ENCODE data around the gene PCDH9.
"Not testable (repeated sequence)": the region's sequence is repeated elsewhere in the genome, so short reads cannot be mapped to it uniquely, and the experiment has no call there.

The PCDH9 gene

DNA sequence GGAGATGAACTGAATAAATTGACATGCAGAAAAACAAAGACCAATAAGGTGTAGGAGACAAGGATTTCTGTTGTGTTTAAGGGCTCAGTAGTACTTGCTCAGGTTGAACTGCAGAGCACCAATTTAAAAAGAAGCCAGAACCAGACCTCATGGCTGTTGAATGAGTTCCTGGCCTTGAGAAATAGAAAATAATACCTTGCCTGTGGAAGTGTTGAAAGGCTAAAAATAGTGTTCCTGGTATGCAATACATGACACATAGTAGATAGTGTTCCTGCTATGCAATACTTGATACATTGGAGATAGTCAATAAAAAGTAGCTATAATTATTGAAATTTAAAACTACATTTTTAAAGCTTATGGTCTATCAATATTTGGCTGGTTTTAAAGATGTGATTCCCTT is 595.8 kb downstream of the PCDH9 start:
- no peak for DNase-seq

DNA sequence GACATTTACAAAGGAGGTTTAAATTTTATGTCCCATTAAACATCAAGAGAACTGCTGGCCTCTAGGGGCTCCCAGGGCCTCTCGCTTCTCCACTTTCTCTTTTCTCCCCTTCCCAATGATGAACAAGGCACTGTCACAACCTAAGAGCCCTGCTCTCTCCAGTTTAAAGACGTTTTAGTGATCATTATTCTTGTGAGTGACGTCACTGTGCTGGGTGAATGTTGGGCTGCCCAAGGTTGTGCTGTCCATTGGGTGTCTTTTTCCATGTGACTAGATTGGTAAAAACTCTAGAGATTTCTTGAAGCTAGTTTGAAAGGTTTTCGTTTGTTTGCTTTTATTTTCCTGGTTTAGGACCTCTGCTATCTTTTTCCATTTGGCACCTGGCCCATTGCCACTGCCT is 602.6 kb downstream of the PCDH9 start:
- no peak for DNase-seq

DNA sequence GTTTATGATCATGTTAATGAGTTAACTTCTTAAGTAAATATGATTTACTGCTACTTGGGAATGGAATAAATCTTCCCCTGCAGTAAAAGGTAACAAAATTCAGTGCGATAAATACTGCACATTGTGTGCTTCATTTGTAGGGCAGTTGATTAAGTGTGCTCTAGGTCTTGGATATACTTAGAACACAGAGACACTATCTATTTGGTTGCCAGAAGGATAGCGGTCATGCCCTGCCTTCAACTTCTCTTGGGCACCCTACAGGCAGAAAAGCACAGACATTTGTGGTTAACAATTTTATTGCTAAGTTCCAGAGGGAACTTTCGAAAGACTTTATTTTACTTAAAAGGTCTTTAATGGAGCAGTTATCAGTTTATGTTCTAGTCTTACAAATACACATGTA is 605.8 kb downstream of the PCDH9 start:
- DNase-seq = no peak

DNA sequence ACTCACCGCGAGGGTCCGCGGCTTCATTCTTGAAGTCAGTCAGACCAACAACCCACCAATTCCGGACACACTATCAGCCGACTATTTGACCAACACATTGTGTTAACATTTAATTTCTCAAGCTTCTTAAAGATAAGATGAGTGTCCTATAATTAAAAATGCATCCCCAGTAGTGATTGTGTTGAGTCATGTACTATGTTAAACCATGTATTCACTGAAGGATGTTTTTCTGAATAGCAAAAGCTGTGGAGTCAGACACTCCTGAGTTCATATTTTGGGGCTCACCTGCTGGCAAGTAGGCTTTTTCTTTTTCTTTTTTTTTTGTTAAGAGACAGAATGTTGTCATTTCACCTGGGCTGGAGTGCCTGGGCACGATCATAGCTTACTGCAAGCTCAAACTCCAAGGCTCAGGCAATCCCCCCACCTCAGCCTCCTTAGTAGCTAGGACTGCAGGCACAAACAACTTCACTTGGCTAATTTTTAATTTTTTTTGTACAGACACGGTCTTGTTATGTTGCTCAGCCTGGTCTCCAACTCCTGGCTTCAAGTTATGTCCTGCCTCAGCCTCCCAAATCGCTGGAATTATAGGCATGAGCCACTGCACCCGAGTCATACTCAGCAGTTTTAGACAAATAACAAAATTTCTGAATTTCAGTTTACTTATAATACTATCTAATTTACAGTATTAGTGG is 606.9 kb downstream of the PCDH9 start:
- no peak for DNase-seq

DNA sequence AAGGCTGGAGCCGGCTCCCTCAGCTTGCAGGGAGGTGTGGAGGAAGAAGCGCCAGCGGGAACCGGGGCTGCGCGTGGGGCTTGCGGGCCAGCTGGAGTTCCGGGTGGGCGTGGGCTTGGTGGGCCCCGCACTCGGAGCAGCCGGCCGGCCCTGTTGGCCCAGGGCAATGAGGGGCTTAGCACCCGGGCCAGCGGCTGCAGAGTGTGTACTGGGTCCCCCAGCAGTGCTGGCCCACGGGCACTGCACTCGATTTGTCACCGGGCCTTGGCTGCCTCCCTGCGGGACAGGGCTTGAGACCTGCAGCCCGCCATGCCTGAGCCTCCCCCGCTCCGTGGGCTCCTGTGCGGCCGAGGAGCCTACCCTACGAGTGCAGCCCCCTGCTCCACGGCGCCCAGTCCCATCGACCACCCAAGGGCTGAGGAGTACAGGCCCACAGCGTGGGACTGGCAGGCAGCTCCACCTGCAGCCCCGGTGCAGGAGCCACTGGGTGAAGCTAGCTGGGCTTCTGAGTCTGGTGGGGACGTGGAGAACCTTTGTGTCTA is 608.2 kb downstream of the PCDH9 start:
- DNase-seq = not testable (repeated sequence)

DNA sequence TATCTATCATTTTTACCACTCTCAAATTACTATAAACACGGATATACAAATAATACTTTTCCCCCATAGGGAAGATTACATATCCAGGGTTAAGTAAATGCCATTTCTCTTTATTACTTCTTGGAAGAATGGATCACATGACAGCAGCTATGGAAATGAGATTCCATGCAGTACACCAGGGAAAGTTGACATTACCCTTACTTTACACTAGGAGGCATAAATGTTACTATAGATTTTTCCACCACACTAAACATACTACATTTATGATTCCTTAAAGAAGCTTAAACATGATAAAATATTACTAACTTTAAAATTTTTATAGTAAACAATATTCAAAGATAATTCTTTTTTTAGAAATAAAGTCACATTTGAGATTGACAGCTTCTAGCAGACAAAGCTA is 611.4 kb downstream of the PCDH9 start:
- no peak for DNase-seq

DNA sequence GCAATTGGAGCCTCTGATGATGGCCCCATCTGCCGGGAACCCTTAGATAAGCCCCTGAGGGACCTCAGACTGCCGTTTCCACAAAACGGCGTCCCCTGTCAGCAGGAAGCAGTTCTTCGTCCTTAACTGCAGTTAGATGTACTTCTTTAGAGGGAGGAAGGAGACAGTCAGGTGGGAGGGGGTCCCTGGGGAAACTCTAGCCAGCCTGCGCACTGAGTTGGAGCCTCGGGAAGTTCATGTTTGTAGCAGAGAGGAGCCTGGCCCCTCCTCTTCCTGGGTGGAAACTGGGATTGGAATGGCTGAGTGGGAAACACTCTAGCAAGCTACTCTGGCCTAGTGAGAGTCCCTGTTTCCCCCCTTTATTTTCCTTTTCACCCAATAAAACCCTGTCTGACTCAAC is 612.4 kb downstream of the PCDH9 start:
- no peak for DNase-seq

DNA sequence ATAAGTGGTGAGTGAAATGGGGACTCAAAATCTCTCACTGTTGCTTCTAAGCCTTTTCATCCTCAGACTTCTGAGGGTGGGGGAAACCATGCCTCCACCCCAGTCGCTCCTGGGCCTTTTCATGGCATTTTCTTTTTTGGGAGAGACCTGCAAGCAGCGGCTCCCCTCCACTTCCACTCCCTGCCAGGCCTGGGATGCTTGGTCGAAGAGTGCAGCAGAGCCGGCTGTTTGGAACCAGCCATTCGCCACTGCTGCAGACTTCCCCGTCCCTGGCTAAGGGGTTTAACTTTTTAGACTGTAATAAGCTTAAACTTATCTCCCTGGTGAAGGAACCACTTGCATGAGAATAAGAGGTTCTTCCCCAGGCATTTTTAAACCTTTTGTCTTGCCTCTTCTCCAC is 617.2 kb downstream of the PCDH9 start:
- no peak for DNase-seq

DNA sequence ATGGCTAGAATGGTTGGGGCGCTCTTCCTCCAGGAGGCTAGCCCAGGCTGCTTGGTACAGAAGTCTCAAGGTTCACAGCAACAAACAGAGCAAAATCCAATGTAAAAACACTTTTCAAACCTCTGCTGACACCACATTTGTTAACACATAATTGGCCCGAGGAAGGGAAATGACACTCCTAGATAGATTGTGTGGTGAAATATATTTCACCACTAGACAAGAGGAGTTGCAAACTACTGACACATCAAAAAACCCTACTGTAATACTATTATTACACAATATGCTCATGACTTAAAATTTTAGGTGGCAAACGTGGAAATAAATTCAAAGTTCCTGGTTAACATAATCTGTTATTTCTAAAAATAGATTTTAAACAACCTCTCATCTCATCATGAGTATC is 643.6 kb downstream of the PCDH9 start:
- no peak for DNase-seq

DNA sequence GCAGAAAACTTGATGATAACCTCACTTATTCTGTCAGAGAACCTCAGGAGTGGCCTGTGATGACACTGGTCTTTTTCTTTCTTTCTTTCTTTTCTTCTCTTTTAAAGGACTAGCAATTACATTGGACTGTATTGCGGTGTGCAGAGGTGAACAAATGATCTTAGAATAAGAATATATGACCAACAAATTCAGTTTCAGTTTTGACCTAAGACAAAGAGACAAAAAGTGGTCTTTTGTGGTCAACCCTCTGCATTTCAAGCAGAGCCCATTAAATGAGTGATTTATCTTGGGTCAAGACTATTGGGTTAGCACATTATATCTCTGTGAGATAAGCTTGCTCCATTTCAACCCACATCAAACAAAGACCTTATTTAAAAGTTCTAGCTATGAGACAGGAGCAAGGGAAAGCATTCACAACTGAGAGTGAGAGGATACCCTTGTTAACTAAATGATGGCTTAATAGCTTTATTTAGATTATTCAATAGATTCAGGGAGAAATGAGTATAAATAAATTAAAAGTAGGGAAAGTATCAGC is 644.4 kb downstream of the PCDH9 start:
- no peak for DNase-seq

DNA sequence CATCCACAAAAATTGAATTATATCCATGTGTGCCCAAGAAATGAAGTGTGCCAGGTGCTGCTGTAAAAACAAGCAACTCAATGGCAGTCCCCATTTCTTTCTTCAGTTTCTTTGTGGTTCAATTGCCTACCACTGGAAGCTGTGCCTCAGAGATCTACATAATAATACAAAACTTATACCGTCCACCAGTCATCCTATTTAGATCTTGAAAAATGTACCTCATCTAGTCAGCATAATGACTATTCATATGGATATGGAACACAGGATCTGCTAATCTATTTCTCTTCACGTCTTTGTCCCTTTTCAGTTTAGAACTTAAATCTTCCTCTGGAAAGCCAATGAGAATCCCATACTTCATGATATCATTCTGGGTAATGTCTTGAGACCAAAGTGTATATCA is 648.5 kb downstream of the PCDH9 start:
- no peak for DNase-seq

DNA sequence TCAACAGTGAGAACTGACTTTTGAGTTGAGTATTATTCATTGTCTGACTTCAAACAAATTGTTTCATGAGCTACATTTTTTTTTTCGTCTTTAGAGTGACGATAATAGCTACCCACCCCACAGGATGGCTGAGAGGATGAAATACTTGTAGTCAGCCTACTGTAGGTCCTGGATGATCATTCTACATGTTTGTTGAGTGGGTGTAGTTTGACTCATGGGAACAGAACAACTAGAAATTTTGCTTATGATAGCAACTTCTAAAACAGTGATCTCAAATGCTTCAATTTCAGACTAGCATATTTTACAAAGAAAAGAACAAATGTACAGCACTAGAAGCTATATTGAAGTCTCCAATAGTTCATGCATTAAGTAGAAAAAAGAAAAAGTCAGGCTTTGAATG is 651.8 kb downstream of the PCDH9 start:
- DNase-seq = no peak

DNA sequence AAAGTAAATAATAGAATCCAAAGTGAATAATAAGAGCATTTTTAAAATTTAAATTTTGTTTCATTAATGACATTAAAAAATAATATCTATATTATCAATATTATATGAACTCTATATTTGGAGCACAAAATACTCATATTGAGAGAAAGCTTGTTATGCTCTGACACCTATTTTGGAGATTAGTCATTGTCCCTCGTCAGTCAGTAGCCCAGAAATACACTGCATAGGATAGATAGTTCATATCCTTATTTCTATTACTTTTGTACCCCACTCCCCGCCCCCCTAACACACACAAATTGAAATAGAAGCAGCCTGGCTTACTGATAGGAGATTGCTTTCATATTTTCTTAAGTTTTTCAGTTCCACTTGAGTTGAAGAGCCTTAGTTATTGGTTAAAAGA is 652.8 kb downstream of the PCDH9 start:
- no peak for DNase-seq

DNA sequence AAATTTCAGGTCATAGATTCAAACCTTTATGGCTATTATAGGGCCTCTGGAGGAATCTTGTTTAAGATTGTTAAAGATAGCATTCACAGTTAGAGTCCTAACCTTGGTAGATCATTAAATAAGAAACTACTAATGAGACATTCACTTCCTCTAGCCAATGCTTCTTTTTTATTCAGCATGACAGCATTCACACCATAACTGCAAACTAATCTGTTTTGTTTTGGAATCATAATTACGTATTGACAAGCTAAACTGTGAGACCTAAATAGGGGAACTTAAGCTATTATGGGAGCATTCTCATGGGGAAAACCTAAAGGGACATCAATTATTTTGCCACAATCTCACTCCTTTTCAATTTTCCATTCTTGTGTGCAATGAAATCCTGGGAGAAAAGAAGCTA is 653.8 kb downstream of the PCDH9 start:
- no peak for DNase-seq

DNA sequence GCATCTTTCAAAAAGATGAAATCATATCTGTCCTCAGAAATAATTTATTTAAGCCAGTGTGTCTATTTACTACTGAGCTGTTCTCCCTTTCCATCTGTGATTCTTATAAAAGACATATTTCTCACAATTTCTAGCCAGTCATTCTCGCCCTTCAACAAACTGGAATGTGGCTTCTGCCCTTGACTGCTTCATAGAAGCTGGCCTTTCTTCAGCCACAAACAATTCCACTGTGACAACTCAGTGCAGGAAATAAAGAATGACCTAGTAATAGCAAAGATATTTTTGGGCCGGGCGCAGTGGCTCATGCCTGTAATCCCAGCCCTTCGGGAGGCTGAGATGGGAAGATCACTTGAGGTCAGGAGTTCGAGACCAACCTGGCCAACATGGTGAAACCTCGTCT is 655.5 kb downstream of the PCDH9 start:
- DNase-seq = no peak

DNA sequence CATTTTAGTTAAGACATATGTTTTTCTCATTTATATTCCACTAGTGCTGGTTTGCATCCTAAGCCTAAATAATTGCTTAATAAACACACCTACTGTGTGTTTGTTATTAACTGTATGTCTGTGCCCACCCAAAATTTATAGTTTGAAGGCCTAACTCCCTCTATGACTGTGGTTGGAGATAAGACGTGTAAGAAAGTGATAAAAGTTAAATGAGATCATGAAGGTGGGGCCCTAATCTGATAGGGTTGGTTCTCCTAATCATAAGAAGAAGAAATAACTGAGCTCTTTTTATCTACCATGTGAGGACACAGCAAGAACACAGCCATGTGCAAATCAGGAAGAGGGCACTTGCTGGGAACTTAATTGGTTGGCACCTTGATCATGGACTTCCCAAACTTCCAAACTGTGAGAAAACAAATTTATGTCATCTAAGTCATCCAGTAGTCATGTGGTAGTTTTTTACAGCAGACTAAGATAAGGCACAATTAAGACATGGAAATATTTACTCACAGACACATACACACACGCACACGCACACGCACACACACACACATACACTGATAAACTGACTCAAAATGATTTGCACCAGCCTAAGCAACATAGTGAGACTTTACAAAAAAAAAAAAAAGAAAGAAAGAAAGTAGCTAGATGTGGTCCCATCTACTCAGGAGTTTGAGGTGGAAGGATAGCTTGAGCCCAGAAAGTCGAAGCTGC is 662.1 kb downstream of the PCDH9 start:
- DNase-seq = no peak

DNA sequence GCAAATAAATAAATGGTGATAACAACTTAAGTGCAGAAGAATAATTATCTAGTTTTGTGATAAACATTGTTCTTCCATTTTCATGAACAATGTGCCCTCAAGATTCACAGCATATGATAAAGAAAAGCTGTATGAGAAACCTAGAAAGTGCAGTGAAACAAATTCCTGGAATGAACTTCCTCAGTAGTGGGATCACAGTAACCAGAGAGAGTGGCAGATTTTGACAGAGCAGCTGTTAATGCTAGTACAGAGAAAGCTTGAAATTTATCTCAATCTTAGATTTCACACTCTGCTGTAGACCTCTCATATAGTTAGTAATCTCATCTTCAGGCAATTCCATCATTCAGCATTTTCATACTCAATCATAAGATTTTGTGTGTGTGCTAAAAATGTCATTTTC is 664.9 kb downstream of the PCDH9 start:
- no peak for DNase-seq

DNA sequence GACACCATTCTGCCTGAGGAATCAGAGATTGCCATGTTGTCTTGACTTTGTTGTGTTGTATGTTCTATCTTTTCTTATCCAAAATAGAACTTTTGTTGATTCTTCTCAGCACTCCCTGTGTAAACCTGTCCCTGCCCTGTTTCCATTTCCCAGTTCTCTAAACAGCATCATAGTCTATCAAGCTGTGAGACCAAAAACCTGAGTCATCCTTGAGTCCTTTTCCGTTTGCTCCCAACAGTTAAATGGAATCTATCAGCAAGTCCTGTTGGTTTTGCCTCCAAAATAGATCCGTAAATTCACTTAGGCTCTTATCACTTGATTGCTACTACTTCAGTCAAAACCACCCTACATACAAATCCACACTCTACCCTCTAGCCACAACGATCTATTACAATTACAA is 667.1 kb downstream of the PCDH9 start:
- no peak for DNase-seq

DNA sequence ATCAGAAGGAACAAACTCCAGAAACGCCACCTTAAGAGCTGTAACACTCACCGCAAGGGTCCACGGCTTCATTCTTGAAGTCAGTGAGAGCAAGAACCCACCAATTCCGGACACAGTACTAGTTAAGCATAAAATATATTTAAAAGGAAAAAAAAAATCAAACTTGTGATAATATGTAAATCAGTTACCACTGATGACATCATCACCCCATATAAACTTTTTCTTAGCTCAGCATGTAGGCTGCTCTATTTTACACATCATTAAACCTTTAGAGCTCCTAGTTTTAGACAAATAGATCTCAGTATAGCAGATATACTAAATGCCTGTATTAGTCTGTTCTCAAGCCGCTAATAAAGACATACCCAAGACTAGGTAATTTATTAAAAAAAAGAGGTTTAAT is 668.1 kb downstream of the PCDH9 start:
- no peak for DNase-seq

DNA sequence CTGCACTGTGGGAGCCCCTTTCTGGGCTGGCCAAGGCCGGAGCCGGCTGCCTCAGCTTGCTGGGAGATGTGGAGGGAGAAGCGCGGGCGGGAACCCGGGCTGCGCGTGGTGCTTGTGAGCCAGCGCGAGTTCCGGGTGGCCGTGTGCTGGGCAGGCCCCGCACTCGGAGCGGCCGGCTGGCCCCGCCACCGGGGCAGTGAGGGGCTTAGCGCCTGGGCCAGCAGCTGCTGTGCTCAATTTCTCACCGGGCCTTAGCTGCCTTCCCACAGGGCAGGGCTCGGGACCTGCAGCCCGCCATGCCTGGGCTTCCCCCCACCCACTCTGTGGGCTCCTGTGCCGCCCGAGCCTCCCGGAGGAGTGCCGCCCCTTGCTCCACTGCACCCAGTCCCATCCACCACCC is 669.1 kb downstream of the PCDH9 start:
- DNase-seq = no peak

DNA sequence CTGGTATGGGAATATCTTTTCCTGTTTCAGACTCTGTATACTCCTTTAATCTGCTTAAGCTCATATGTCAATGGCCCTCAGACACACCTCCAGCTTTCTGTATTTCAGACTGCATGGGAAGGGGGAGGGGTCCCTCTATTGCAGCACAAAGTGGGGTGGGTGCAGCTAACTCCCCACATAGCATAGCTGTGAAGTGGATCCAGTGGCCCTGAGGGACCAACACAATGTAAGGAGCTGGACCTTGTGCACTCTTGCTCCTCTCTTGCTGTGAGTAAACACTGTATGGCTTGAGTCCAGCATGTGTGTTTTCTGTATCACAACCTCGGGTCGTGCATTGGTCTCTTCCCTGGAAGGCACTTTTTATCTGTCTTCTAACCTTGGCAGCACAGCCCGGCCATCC is 669.9 kb downstream of the PCDH9 start:
- no peak for DNase-seq

DNA sequence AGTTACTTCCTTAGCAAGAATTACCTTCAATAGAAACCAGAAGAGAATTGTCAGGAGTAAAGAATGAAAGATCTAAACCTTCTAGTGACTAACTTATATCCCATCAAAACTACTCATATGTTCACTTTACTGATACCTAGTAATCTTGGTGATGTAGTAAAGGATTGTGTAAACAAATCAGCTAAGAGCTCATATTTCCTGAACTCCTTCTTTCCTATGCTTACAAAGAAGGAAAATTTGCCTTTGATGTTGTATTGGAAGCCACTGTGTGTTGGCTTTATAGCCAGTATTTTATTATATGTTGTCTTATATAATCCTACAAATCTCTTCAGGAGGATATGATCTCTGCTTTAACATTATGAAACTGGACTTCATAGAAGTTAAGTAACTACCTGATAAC is 671.0 kb downstream of the PCDH9 start:
- DNase-seq = no peak

DNA sequence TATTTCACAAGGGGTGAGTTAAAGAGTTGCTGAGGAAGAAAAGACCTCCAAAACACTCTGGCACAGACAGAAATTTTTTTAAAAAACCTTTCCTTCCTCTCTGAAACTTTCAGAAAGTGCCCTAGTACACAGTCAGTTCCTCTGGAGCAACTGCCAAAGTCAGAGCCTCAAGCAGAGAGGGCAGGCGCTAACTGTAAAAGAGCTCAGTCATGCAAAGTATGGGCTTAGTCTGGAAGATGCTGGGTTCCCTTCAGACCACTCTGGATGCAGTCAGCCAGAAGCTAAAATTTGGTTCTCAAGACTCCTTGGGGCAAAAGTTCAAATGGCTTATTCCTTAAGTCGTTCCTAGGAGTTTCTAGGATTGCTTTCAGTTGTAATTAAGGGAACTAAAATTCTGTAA is 671.6 kb downstream of the PCDH9 start:
- DNase-seq = no peak

DNA sequence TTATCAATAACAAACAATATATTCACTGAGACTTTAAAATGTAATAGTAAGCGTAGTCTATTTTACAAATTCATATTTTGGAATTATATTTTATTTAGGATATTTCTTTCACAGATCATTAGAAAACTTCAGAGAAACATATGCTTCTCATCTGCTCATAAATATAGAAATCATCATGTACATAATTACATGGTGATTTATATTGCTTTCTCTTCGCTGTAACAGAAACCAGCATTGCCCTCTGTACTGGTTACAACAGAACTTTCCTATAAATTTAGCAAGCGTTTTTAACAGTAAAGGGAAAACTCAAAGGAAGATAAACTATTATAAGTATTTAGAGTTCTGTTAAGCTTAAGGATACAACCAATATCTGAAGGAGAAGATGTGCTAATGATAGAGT is 672.8 kb downstream of the PCDH9 start:
- DNase-seq = no peak

DNA sequence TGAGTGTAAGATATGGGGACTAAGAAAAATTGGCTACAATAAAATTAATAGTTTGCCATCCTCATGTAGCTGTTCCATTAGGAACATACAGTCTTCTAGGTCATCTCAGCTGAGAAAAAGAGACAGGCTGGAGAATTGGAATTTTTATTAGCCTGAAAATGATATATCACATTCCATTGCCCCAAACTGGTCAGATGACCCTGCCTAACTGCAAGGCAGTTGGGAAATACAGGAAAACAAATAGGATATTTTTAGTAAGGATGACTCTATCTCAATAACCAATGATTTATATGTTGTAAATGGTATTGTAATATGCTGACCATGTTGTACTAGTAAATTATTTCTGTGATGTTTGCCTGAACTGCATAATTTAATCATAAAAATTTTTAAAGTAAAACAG is 673.8 kb downstream of the PCDH9 start:
- DNase-seq = no peak

Data from activated CD4-positive, alpha-beta T cell treated with anti-CD3 and anti-CD28 coated beads, Interleukin-2, Interleukin-6, amounts not matched to agents 100 ng/mL and 50 ng/mL, durations not matched to agents 16 hours and 8 hours (primary cell).